BLaER1 (cell line): Measurements from ENCODE around the gene SDK1.
A peak's percentile ranks its signal among the peaks of the same experiment; 100 is the strongest.
"Not testable (repeated sequence)": the region's sequence is repeated elsewhere in the genome, so short reads cannot be mapped to it uniquely, and the experiment has no call there.

Source experiments
- H3K27ac ChIP-seq: shearing (Covaris generic); formaldehyde crosslinking; 2 replicates; pipeline ENCODE4 v1.8.1; 2022
- H3K27me3 ChIP-seq: shearing (Covaris generic); formaldehyde crosslinking; 2 replicates; pipeline ENCODE4 v1.8.1; 2022
- H3K36me3 ChIP-seq: shearing (Covaris generic); formaldehyde crosslinking; 2 replicates; pipeline ENCODE4 v1.8.1; 2022
- H3K4me1 ChIP-seq: shearing (Covaris generic); formaldehyde crosslinking; 2 replicates; pipeline ENCODE4 v1.8.1; 2022
- H3K4me2 ChIP-seq: shearing (Covaris generic); formaldehyde crosslinking; 2 replicates; pipeline ENCODE4 v1.8.1; 2022
- H3K4me3 ChIP-seq: shearing (Covaris generic); formaldehyde crosslinking; 2 replicates; pipeline ENCODE4 v1.8.1; 2022
- H3K9ac ChIP-seq: shearing (Covaris generic); formaldehyde crosslinking; 2 replicates; pipeline ENCODE4 v1.8.1; 2022
- H3K9me3 ChIP-seq: shearing (Covaris generic); formaldehyde crosslinking; 2 replicates; pipeline ENCODE4 v1.8.1; 2022
- H4K20me1 ChIP-seq: shearing (Covaris generic); formaldehyde crosslinking; 2 replicates; pipeline ENCODE4 v1.8.1; 2022
- Cebpa-rat ChIP-seq: shearing (Covaris generic); IDR thresholded peaks from 2 replicates; pipeline ENCODE4 v1.8.1; 2022

Gene SDK1

DNA sequence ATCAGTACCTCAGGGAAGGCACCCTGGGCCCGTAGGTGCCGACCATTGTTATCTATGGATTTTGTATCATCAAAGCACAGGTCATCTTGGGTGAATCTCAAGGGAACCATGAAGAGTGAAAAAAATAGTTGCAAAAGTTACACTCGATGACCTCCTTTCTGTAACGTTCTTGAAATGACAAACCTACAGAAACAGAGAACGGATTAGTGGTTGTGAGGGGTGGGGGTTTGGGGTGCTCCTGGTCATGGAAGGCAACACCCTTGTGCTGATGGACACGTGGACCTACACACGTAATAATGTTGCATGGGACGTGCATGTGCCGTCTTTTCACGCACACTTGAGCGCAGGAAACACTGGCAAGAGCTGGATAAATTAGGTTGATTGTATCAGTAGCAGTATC, 655.9 kb downstream of the SDK1 start:
- Histone ChIP-seq H3K27ac (no peak overlapping the region), H3K27me3 (no peaks in the 10 kb centered on the region), H3K9ac (no peak overlapping the region)

DNA sequence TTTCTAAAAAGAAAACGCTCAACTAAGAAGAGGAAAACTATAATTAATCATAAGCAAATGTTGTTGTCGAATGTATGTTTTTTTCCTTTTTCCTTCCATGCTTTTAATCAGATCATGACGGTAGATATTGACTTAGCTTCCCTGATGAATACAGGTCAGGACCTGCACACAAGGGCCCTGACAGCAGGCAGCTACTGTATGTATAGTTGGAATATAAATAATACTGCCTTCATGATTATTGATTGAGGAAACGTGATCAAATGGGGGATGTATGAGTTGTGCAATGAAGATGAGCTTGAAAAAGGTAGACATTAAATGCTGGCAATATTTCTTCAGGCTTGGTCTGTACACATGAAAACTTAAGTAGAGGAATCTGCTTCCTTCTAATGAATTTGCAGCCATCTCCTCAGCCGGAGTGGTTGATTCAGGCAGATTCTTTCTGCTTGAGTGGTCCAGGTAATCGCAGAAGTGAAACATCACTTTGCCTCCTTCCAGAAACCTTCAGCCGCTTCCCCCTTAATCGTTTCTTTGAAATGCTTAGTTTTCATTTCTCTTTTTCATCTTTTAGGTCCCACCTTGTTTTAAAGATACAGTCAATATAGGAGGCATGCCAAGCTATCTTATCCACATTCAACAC, 656.5 kb downstream of the SDK1 start:
- no peak overlapping the region for H3K27ac ChIP-seq
- H3K27me3 ChIP-seq: no peaks in the 10 kb centered on the region
- H3K4me2 ChIP-seq: no peak overlapping the region
- H3K4me1 ChIP-seq: peaks cover 34% of the 10 kb centered on the region
- no peak overlapping the region for H3K9ac ChIP-seq
- H3K9me3 ChIP-seq: peaks cover 8% of the 10 kb centered on the region
- no peak for TF ChIP-seq Cebpa-rat
- no peak overlapping the region for H3K4me3 ChIP-seq
- no peaks in the 10 kb centered on the region for H3K36me3 ChIP-seq
- H4K20me1 ChIP-seq: no peaks in the 10 kb centered on the region

More for the DNA sequence above, 655.9 kb downstream of the SDK1 start:
- H3K4me1 ChIP-seq: peaks cover 34% of the 10 kb centered on the region
- H3K4me3 ChIP-seq: no peak overlapping the region
- peak overlapping the region; percentile 62 for H3K4me2 ChIP-seq
- H4K20me1 ChIP-seq: no peaks in the 10 kb centered on the region
- H3K36me3 ChIP-seq: no peaks in the 10 kb centered on the region
- peaks cover 2% of the 10 kb centered on the region; the same call in 1 of the 2 replicates for H3K9me3 ChIP-seq
- no peak for TF ChIP-seq Cebpa-rat

DNA sequence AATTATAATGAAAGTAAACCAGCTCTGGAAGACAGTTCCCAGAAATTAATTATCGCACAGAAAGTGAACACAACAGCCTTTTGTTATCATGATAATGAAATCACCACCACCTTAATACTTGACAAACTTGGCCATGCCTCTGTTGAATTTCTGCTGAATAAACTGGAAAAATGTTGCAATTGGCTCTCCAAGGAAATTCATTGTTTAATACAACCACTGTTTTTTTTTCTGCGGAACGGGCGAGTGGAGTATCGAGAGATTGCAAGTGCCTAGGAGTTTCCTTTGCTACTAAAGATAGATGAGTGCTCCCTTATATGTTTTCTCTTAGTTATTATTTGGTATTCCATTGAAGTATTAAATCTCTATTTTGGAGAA, 657.0 kb downstream of the SDK1 start:
- Histone ChIP-seq H3K9ac (no peak overlapping the region), H4K20me1 (no peaks in the 10 kb centered on the region), H3K36me3 (no peaks in the 10 kb centered on the region), H3K4me1 (peaks cover 30% of the 10 kb centered on the region), H3K4me3 (no peak overlapping the region), H3K9me3 (peaks cover 8% of the 10 kb centered on the region), H3K27ac (no peak overlapping the region), H3K27me3 (no peaks in the 10 kb centered on the region), H3K4me2 (no peak overlapping the region)
- no peak for TF ChIP-seq Cebpa-rat

DNA sequence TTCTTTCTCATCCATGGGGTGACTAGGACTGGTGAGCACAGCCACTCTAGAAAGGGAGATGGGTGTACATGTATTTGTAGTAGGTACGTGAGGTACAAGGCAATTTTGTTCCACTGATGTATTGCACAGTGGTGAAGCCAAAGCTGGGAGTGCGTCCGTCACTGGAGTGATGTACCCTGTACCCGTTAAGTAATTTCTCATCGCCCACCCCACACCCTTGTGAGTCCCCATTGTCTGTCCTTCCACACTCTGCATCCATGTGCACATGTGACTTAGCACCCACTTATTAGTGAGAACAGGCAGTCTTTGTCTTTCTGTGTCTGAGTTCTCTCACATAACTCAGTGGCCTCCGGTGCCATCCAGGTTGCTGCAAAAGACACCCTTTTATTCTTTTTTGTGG, 658.3 kb downstream of the SDK1 start:
- H3K27me3 ChIP-seq: no peaks in the 10 kb centered on the region
- no peaks in the 10 kb centered on the region for H3K36me3 ChIP-seq

GRCh38 chr7:3960050-3960763, 659.2 kb downstream of the SDK1 start:
- H3K4me3 ChIP-seq: no peak overlapping the region
- no peak for TF ChIP-seq Cebpa-rat
- peaks cover 22% of the 10 kb centered on the region for H3K4me1 ChIP-seq
- H3K27me3 ChIP-seq: no peaks in the 10 kb centered on the region
- peaks cover 8% of the 10 kb centered on the region for H3K9me3 ChIP-seq
- no peak overlapping the region for H3K9ac ChIP-seq
- no peaks in the 10 kb centered on the region for H4K20me1 ChIP-seq
- H3K4me2 ChIP-seq: no peak overlapping the region
- H3K27ac ChIP-seq: no peak overlapping the region
- H3K36me3 ChIP-seq: no peaks in the 10 kb centered on the region

More for the DNA sequence above, 658.3 kb downstream of the SDK1 start:
- no peak overlapping the region for H3K27ac ChIP-seq
- no peak overlapping the region for H3K4me3 ChIP-seq
- H3K4me2 ChIP-seq: no peak overlapping the region
- TF ChIP-seq Cebpa-rat: no peak
- H3K4me1 ChIP-seq: peaks cover 29% of the 10 kb centered on the region
- H3K9ac ChIP-seq: no peak overlapping the region
- no peaks in the 10 kb centered on the region for H4K20me1 ChIP-seq
- H3K9me3 ChIP-seq: peaks cover 8% of the 10 kb centered on the region

DNA sequence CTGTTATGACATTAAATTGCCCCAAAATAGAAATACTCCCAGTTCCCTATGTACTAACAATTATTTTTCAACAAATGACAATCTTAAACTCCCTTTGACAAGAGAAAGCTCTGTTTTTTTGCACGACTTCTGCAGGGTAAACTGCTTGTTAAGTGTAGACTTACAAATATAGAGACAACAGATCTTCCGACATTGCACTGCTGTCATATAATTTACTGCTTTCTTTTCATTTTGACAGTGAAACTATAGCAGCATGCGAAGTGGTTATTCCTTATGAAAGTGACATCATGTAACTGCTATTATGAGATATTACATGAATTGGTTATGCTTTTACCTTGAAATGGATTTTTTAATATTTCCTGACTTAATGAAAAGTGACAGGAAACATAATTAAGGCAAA, 659.9 kb downstream of the SDK1 start:
- TF ChIP-seq Cebpa-rat: no peak
- H4K20me1 ChIP-seq: no peaks in the 10 kb centered on the region
- H3K4me1 ChIP-seq: peaks cover 15% of the 10 kb centered on the region
- H3K27ac ChIP-seq: no peak overlapping the region
- H3K4me2 ChIP-seq: no peak overlapping the region
- peaks cover 8% of the 10 kb centered on the region for H3K9me3 ChIP-seq
- no peak overlapping the region for H3K9ac ChIP-seq
- H3K36me3 ChIP-seq: no peaks in the 10 kb centered on the region
- H3K4me3 ChIP-seq: no peak overlapping the region
- H3K27me3 ChIP-seq: no peaks in the 10 kb centered on the region

DNA sequence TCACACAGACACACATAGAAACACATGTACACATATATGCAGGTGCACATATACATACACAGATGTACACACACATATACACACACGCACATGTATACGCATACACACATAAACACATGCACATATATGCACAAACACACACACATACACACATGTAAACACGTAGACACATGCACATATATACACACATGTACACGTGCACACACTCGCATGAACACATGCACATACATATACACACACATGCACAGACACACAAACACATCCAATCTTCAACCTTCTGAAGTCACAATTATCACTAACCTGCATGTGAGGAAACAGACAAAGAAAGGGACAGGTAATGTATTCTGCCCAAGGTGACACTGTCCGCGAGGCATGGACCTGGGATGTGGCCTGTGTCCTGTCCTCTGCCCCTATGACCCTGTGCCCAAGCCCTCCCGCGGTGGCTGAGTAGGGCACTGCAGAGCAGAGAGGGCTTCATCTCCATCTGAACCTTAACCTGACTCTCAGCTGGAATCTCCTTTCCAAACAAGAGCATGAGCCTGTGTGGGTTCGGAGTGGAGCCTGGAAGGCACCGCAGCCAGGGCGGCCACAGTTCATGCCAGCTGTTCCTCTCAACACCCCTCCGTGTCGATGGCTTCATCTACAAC, 660.9 kb downstream of the SDK1 start:
- Histone ChIP-seq H3K9ac (no peak overlapping the region), H3K4me2 (no peak overlapping the region)
- TF ChIP-seq Cebpa-rat: no peak

DNA sequence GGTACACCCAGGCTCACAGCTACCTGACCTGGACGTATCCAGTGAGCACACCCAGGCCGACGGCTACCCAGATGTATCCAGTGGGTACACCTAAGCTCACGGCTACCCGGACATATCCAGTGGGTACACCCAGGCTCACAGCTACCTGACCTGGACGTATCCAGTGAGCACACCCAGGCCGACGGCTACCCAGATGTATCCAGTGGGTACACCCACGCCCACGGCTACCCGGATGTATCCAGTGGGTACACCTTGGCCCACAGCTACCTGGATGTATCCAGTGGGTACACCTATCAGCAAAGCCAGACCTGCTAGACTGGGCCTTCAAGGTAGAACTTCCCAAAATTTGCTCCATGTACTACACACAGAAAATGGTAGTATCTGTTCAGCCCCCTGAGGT, 662.7 kb downstream of the SDK1 start:
- H3K27ac ChIP-seq, H3K4me2 ChIP-seq, H3K4me1 ChIP-seq, H3K9me3 ChIP-seq, H3K9ac ChIP-seq, H4K20me1 ChIP-seq, H3K4me3 ChIP-seq, H3K36me3 ChIP-seq, H3K27me3 ChIP-seq: not testable (repeated sequence)

More for the DNA sequence above, 660.9 kb downstream of the SDK1 start:
- peaks cover 8% of the 10 kb centered on the region for H3K9me3 ChIP-seq
- no peaks in the 10 kb centered on the region for H3K27me3 ChIP-seq
- H3K4me1 ChIP-seq: peaks cover 5% of the 10 kb centered on the region
- H3K36me3 ChIP-seq: no peaks in the 10 kb centered on the region
- no peaks in the 10 kb centered on the region for H4K20me1 ChIP-seq
- no peak overlapping the region for H3K4me3 ChIP-seq
- H3K27ac ChIP-seq: no peak overlapping the region

- Histone ChIP-seq H3K36me3 (no peaks in the 10 kb centered on the region), H3K9ac (no peak overlapping the region)
These were observed 664.0 kb downstream of the SDK1 start for GRCh38 chr7:3964980-3965606.

GRCh38 chr7:3965794-3966395, 664.8 kb downstream of the SDK1 start:
- no peaks in the 10 kb centered on the region for H3K27me3 ChIP-seq
- TF ChIP-seq Cebpa-rat: no peak
- no peaks in the 10 kb centered on the region for H3K36me3 ChIP-seq
- no peaks in the 10 kb centered on the region for H4K20me1 ChIP-seq
- no peak overlapping the region for H3K4me3 ChIP-seq
- H3K27ac ChIP-seq: no peak overlapping the region
- no peaks in the 10 kb centered on the region for H3K4me1 ChIP-seq
- no peak overlapping the region for H3K4me2 ChIP-seq
- peaks cover 8% of the 10 kb centered on the region for H3K9me3 ChIP-seq
- H3K9ac ChIP-seq: no peak overlapping the region

More at GRCh38 chr7:3964980-3965606, 664.0 kb downstream of the SDK1 start:
- Histone ChIP-seq H3K27ac (no peak overlapping the region), H3K9me3 (peaks cover 8% of the 10 kb centered on the region), H3K27me3 (no peaks in the 10 kb centered on the region), H3K4me2 (no peak overlapping the region), H4K20me1 (no peaks in the 10 kb centered on the region), H3K4me1 (no peaks in the 10 kb centered on the region), H3K4me3 (no peak overlapping the region)
- no peak for TF ChIP-seq Cebpa-rat
